HG03565 (cell line): Measurements from ENCODE around the gene OR51D1.
A peak's percentile ranks its signal among the peaks of the same experiment; 100 is the strongest.

ENCODE experiments used
- ATAC-seq: cut with Tn5 transposase; IDR thresholded peaks from one replicate; pipeline ENCODE4 v1.9.1; 2021; ENCODE audit warnings: mild to moderate bottlenecking, moderate library complexity; ENCODE audit not compliant: unreplicated experiment

The OR51D1 gene, protein sequence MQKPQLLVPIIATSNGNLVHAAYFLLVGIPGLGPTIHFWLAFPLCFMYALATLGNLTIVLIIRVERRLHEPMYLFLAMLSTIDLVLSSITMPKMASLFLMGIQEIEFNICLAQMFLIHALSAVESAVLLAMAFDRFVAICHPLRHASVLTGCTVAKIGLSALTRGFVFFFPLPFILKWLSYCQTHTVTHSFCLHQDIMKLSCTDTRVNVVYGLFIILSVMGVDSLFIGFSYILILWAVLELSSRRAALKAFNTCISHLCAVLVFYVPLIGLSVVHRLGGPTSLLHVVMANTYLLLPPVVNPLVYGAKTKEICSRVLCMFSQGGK

DNA sequence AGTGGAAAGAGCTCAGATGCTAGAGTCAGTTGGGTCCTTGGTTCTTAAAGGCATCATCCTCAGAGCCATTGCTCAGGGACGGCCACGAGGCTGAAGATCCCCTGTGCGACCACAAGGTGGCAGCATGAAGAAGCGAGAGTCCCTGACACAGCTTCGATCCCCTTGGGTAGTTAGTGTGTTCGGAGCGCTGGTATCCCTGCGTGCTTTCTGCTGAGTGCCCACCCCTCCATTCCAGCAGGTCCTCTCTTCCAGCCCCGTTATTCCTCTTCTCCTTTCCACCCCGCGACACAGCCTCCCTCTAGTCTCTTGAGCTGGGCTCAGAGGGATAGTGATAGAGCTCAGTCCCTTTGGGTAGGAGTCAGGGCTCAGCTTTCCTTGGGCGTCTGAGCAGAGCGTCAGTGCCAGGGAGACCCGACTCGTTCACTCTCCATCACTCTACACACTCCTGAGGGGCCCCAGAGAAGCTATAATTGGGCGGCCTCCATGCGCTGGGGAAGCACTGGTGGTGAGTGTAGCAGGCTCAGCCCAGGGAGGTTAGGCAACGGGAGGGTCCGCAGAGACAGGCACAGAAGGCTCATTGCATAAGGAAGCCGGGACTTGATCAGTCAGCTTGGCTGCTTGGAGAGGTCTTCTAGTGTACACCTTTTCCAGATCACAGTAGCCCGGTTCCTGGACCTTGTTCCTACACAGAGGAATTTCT is at the start of gene OR51D1:
Gene OR51D1 (plus strand): TSS at position 516 of the 700 bp plus-strand sequence. CDS start 2,314 bp downstream, outside the sequence.
- ATAC-seq: peak; percentile 95

DNA sequence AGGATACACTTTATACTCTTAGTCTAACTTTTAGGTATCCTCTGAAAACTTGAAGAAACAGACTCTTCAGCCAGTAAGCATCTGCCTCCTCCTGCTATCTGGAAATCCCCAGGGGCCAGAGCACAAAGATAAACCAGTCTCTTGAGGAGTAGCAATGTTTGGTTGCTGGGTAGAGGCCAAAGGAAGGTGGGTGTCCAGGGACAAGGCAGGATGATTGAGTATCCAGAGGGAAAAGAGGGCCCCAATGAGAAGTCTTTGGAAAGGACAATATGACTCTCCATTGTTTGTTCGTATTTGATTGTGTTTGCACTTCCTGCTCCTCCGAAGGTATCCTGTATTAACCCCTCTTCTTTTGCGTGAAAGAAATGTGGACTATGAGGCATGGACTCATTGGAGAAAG is 48.3 kb upstream of the OR51D1 start:
- no peak for ATAC-seq

DNA sequence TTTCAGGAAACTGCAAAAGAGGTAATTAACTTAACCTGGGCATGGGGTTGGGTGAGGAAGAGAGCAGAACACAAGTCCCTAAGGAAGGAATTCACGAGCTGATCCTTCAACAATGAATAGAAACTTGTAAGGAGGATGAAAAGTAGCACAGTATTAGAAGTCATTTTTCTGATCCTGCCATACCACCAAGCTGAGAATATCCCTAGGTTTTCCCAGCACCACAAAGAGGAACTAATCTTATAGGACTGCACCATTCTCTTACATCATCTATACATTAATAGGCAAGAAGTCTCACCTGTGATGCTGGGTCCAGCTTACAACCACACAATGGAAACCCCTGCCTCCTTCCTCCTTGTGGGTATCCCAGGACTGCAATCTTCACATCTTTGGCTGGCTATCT is 43.5 kb upstream of the OR51D1 start, which contains the start of gene OR52I1:
Gene OR52I1 (plus strand): TSS at position 301 of the 400 bp plus-strand sequence. CDS start 0 bp downstream, at position 301.
- ATAC-seq: no peak

DNA sequence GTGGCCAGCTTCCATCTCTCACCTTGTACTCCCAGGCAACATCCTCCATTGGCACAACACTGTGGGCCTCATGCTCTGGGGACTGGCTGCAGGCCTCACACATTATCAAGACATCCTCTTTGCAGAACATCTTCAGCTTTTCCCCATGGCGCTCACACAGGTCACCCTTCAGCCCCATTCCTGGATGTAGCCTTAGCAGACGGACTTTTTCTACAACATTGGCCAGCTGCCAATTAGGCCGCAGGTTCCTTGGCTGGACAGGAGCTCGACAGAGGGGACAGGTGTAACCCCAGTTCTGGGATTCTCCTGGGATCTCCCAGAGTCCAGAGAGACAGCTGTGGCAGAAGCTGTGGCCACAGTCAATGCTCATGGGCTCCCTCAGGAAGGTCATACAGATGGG is 32.2 kb upstream of the OR51D1 start:
- ATAC-seq: no peak

DNA sequence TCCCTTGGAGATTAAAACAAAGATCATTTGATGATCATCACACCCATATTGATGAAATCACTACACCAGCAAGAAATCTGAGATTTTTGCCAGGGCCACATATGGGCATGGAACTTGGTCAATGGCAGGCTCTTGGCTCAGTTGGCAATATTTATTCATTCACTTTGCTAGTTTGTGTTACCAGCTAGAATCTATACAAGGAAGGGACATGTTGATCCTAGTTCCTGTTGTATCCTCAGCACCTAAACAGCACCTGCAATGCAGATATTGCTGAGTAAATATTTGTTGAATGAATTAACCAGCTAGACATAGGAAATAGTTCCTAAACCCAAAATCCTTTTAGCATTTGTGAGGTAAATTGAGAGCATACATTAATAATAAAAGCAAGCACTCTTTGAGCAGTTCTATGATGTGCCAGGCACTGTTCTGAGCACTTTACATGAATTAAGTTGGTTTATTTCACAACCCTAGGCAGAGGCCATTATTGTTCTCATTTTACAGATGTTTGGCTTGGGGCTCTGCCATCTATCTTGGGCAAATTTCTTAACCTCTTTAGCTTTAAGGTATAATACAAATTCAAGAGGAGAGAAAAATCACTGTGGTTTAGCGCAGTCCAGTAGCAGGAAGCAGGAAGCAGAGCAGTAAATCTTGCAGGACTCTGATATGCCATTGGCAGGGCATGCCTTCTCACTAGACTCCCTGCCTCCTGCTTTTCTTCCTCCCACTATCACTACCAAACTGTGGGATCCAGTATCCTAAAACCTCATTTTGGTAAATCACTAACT is 30.9 kb upstream of the OR51D1 start:
- ATAC-seq: no peak

DNA sequence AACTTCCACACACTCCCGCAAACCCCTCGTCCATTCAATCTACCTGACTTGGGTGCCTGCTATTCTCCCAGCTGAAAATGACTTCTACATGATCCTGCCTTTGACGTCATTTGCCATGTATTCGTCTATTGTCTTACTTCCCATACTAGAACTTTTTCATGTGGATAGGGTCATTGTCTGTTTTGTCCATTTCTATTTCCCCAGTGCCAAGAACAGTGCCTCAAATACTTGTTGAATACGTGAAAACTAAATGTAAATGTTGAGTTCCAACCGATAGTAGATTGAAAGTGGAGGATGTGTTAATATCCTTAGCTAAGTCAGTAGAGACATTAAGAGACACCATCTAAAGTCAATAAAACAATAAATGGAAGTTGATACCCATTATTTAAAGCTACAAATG is 30.2 kb upstream of the OR51D1 start:
- ATAC-seq: no peak

DNA sequence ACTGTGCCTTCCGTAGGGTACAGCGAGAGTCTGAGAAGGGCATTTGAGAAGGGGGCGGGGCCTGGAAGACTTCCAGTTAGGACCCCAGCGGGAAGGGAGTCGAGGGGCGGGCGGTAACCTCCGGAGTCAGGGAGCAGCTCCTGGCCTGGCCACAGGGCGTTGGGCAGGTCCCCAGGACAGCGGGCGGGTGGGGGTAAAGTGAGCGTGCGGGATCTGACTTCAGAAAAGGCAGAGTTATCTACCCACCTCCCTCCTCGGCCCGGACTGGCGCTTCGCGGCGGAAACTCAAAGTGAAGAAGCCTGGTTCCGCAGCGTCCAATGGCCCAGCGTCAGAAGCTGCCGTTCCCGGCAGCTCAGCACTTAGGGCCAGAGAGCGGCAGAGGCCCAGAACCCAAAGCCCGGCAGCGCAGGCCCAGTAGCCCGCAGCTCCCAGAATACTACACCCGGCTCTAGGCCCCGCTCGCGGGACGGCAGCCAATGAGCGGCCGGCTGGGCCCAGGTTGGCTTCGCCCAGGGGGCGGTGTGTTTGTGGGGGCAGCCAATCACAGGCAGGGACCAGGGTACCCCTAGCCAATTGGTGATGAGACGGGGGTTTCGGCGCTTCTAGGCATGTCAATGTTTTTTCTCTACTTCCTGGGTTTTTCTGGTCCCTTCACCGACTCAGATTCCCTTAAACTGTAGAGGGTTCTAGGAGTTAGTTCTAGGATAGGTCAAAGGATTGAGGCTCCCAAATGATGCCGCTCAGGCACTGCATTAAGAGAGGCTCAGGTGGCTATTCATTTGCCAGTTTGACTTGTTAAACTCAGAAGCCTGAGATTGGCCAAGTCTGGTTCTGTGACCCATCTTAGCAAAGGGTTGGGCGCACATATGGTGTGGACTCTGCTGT is 29.3 kb upstream of the OR51D1 start, which contains the start of gene TRIM68:
Gene TRIM68 (minus strand): TSS at position 451 of the 886 bp plus-strand sequence. CDS start 2,727 bp downstream, outside the sequence.
- peak; percentile 99 for ATAC-seq

DNA sequence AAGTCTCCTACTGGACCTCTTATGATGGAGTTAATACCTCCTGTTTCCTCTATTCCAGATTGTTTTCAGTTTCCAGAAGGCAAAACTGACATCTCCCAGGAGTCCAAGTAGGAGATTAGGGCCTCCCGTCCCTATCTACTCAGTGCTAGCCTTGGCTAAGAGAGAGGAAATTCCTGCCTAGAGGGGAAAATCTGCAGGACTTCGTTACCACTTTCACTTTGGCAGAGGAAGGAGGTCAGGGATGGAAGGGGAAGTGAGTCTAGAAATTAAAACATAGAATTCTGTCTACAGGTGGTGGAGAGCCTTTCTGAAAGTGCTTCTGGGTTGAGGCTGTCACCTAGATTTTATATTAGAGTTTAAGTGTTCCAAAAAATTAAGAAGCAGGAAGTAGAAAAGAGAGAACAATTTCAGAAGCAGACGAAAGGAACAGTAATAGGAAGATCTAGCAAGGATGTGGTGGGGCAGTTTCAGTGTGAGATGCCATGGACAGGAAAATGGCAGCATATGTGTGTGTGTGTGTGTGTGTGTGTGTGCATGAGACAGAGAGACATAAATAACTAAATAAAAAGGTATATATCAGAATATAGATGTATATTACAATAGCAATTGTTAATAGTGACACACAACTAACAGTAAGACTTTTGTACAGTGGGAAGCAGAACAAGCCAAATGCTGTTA is 26.9 kb upstream of the OR51D1 start:
- no peak for ATAC-seq

DNA sequence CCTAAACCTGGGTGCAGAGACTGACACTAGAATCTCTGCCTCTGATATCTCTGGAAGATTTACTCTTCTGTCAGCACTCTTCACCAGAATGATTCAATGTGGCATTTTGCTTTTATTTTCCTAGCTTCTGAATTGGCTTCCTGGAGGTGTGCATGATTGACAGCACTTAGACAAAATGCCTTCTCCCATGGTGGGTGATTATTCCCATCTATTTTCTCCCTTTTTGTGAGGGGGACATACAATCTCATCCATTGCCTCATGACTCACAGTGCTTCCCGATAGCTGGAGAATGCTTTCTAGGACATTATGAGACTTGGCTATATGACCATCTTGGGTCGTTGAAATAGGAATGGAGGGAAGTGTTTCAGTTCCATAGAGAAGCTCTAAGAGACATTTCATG is 25.3 kb upstream of the OR51D1 start:
- ATAC-seq: no peak

DNA sequence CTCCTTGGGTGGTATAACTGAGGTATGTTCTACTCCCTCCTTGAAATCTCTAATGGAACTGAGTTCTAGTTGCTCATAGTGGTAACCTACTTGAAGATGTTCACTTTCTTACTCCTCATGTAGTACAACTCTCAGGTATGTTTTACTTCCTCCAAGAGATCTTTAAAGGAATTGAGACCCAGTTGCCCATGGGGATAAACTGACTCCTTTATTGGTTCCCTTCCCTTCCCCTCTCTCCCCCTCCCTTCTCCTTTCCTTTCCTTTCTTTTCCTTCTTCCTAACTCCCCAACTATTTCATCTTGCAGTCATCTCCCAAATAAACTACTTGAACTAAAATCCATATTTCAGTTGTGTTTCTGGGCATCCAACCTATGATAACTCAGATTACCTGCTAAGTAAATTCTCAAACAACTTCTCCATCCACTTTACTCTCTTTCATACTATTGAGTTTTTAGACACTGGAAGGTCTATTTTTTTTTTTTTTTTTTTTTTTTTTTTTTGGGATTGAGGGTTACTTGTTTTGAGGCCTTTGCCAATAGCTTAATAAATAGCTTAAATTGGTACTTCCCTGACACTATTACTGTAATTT is 21.3 kb upstream of the OR51D1 start:
- no peak for ATAC-seq

DNA sequence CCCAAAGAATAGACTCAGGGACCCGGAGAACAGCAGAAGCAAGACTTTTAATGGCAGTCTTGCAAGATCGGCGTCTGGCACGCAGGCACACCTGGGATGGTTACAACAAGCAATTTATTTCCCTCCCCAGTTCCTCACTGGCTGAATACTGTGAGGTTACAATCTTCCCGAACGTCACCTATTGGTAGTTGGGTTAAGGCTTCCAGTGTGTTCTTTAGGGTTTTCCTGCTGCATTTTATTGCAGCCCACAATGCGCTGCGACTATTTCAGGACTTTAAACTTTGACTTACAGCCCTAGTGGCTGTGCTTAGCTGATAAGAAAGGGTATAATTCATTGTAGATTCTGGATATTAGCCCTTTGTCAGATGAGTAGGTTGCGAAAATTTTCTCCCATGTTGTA is 17.8 kb upstream of the OR51D1 start:
- ATAC-seq: no peak

DNA sequence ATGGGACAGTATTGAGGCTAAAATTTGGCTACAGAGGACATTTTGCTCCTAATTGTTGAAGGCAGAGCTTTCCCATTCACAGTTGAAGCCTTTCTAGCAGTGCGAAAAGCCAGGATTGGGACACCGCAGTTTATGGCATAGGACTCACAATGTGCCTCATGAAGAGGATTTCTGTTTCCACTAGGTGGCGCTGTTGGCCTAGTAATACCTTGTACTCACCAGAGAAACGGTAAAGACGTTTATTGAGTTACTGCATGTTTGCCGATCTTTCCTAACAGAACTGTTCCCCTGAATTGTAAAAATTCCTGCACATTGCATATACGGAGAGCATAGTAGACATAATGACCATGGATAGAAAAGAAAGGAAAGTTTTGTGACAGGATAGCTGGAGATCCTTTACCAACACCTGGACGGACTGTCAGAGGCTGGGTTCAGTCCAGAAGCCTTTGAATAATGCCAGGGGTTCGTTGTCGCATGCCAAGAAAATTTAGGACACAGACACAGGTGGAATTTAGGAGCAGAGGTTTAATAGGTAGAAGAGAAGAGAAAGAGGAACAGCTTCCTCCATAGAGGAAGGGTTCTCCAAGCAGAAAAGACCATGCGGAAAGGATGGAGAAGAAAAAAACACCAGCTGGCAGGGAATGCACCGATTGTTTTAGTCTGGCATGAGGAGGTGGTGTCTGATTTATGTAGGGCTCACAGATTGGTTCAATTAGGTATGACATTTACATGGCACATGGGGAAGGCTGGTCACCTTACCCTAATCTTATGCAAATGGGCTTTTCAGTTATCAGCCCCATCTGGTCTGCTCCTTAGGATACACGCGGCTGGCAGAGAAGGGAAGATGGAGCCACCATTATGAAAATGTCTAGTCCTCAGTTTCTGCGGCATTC is 10.8 kb upstream of the OR51D1 start:
- ATAC-seq: no peak

DNA sequence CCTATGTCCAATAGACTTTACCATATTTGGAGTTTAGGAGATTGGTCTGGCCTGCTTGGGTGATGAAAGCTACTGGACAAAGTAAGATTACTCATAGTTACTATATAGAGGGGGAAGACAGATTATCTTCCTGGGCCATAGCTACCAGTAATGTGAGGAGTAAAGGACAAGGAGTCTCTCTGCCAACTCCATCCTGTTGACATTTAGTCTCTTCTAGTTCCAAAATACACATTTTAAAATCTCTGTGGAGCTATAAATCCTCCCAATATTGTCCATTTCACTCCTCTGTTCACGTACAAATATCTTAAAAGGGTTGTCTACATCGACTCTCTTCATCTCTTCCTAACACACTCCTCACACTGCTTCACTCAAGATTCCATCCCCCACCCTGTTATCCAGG is 1.1 kb upstream of the OR51D1 start:
- ATAC-seq: no peak

DNA sequence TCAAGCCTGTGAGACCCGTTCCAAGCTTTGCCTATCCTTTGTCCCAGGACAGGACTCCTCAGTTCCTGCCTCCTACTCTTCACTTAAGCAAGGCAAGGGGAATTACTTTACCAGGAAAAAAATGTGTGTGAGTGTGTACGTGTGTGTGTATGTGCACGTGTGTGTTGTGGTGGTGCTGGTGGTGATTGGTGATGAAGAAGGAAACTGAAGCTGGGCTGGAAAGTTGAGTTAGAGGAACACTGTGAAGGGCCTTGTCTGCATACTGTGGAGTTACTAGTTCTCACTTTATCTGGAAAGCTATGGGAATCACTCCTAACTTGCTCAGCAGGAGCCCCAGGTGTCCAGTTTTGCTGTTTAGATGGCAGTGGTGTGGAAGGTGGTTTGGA is 378 bp downstream of the OR51D1 start:
- ATAC-seq: no peak

DNA sequence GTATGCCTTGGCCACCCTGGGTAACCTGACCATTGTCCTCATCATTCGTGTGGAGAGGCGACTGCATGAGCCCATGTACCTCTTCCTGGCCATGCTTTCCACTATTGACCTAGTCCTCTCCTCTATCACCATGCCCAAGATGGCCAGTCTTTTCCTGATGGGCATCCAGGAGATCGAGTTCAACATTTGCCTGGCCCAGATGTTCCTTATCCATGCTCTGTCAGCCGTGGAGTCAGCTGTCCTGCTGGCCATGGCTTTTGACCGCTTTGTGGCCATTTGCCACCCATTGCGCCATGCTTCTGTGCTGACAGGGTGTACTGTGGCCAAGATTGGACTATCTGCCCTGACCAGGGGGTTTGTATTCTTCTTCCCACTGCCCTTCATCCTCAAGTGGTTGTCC is 2.7 kb downstream of the OR51D1 start:
- ATAC-seq: no peak

DNA sequence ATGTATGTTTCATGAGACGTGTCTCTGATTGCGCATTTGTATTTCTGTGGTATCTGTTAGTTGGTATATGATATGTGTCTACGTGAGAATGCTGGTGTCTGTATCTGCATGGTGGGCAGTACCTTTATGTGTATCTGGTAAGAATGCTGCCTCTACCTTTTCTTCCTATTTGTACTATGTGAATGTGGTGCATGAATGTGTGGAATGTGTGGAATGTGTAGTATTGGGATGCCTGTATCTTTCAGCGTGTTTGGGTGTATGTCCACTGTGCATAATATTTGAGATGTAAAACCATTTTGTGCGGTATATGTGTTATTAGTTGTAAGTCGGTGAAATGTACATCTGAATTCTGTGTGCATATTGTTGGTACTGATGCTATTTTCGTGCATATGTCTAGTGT is 4.2 kb downstream of the OR51D1 start:
- no peak for ATAC-seq

DNA sequence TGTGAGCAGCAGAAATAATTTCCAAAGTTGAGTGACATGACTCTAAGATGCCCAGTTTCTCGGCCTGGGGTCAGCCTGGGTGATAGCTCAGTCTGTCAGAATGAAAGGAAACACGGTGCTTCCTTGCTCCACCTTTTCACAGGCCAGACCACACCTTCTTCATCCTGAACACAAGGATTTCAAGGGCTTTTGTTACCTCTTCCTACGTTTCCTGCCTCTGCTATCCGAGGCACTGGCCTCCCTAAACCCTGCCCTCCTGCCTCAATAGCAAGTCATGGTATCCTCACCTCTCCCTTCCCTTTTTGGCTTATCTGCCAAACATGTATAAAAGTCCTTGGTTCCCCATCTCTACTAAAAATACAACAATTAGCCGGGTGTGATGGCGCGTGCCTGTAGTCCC is 4.8 kb downstream of the OR51D1 start:
- no peak for ATAC-seq

DNA sequence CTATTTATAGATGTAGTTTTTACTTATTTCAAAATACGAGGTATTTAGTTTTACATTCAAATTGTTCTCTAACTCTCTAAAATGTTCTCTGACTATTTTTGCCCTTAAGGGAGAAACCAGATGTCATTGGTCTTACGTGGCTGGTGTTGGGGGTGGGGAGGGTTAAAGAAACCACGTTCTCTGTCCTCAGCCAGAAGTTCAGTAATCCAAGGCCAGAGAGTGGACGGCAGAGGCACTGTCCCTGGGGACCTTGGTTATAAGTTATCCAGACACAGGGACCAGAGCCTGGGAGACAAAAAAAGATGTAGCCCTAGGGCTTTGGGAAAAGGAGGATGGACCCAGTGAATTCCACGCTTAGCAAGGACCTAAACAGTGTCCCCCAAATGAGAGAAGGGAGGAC is 5.8 kb downstream of the OR51D1 start:
- ATAC-seq: no peak

DNA sequence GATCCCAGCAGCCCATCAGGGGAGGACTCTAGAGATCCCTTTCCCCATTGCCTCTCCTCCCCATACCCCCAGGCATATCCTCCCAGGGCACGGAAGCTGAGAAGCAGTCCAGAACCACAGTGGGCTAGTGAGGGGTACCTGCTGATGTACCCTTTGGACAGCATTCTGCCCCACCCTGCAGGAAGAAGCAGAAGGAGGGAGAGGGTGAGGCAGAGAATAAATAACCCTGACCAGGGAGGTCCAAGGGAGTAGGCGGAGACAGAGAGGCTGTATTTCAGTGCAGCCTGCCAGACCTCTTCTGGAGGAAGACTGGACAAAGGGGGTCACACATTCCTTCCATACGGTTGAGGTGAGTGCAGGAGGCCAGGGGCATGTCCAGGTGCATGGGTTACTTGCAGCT is 6.4 kb downstream of the OR51D1 start, which contains the start of gene OR51E1:
Gene OR51E1 (plus strand): TSS at position 301 of the 400 bp plus-strand sequence. CDS start 8,545 bp downstream, outside the sequence.
- ATAC-seq: no peak
